GM18499 (cell line): ENCODE data around the gene RFX3.
A peak's percentile ranks its signal among the peaks of the same experiment; 100 is the strongest.

Experiments
- ATAC-seq: cut with Tn5 transposase; IDR thresholded peaks from one replicate; pipeline ENCODE4 v1.9.1; 2021; ENCODE audit warnings: moderate number of reproducible peaks; ENCODE audit not compliant: insufficient read depth, unreplicated experiment

The RFX3 gene

DNA sequence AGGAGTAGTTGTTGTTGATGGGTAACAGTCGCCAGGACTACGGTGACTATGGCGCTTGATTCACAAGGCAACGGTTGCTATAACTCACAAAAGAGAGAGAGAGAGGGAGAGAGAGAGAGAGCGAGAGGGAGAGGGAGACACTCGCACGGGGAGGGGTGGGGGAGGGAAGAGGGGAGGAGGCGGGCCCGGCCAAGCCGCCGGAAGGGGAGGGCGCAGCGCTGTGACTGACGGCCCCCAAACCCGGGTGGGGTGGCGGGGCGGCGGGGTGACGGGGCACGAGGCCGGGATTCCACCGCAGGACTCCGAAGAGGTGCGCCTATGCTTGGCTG, at the start of gene RFX3:
TSS of gene RFX3 (minus strand) at position 166 of the 329 bp plus-strand sequence. CDS start 130,413 bp downstream, outside the sequence.
- ATAC-seq, result peak; percentile 25

- no peak for ATAC-seq
Observed at GRCh38 chr9:3571500-3571899, 45.7 kb upstream of the RFX3 start.

- ATAC-seq, result no peak
Observed at GRCh38 chr9:3569529-3569928, 43.7 kb upstream of the RFX3 start.

DNA sequence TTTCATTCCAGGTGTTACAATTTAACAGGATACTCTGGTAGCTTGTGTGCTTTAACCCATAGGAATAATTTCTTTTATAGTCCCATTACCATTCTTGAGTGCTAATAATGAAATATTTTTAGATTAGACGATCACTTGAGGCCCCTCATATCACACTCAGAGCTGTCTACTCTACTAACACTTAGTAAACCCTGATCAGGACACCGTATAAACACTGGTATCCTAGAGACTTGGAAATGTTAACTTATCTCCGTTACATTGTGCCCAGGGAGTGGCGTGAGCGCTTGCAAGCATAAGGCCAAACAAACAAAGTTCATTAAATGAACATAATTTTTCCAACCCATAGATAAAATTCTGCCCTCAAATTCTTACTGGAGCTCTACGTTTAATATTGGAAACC, 42.2 kb upstream of the RFX3 start:
- no peak for ATAC-seq

- no peak for ATAC-seq
Observed at GRCh38 chr9:3553076-3553765, 27.4 kb upstream of the RFX3 start.

DNA sequence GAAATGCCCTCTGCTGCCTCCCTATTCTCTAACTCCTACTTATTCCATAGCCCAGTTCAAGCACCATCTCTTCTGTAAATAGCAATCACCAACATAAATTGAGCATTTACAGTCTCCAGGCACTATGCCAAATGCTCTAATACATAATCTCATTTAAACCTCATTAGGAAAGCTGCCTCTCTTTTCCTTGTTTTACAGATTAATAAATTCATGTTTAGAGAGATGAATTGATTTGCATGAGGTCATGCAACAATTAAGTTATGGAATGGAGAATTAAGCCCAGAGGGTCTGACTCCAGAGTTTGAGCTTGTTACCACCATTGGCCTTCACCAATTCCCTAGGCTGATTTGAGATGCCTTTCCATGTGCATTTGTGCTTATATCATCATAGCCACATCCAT, 23.4 kb upstream of the RFX3 start:
- ATAC-seq, result no peak

GRCh38 chr9:3548648-3549047, 22.8 kb upstream of the RFX3 start:
- no peak for ATAC-seq

DNA sequence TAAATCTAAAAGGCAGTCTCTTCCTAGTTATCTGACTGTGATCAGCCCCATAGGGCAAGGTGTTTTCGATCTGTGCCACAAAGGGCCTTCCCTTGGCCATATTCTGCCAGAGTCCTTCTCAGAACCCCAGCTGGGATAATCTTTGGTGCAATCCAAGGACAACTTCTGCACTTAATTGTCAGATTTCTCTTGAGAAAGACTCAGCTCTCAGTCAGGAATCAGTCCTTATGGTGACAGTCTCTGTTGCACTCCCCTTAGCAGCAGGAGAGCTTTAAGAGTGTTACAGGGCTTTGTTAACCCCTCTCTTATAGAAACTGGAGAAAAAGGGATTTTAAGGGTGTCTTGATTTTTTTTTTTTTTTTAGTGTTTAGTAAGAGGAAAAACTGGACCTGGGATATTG, 15.4 kb upstream of the RFX3 start:
- no peak for ATAC-seq

DNA sequence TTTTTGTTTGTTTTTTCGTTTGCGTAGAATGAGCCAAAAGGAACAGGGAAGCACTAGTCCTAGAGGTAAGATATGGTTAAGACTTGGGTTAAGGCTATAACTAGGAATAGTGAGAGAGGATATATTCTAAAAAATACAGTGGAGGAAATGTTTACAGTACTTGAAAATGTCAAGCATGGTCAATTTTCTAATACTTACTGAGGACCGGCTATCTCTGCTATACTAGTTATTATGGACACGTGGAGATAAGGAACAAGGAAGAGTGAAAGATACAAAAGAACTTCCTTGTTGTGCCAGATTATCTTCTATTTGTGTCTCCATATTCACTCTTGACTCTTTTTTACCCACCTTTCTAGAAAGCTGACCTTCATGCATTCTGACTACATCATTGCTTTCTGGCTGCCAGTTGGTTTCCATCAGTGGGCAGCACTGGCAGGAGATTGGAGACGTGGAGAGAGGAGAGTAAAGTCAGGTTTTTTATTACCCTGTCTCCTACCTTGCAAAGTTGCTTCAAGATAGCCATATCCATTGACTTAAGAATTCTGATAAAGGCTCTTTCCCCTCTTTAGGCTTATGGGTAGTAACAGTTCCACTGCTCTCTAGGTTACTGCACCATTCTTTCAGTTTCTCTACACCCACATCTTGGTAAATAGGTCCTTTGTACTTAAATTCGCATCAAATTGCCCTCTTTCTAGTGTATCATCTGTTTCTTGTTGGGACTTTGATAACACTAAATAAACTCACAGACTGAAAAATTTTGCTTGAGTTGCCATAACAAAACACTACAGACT, 9.0 kb upstream of the RFX3 start:
- no peak for ATAC-seq

GRCh38 chr9:3532158-3532557, 6.4 kb upstream of the RFX3 start:
- no peak for ATAC-seq

GRCh38 chr9:3528451-3528850, 2.6 kb upstream of the RFX3 start:
- no peak for ATAC-seq

GRCh38 chr9:3526997-3527940, 1.5 kb upstream of the RFX3 start:
- ATAC-seq, result no peak

GRCh38 chr9:3526165-3526996, 580 bp upstream of the RFX3 start:
- ATAC-seq, result peak; percentile 28

GRCh38 chr9:3525096-3525835, 535 bp downstream of the RFX3 start:
- no peak for ATAC-seq

GRCh38 chr9:3521966-3522365, 3.8 kb downstream of the RFX3 start:
- no peak for ATAC-seq

DNA sequence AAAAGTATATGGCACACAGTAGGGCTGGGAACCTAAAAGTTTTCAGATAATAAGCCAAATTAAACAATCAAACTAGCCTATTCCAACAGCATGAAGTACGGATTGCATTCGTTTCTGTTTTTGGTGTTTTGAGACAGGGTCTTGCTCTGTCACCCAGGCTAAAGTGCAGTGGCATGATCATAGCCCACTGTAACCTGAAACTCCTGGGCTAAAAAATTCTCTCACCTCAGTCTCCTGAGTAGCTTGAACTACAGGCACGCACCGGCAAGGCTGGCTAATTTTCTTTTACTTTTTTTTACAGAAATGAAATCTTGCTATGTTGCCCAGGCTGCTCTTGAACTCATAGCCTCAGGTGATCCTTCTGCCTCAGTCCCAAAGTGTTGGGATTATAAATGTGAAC, 5.2 kb downstream of the RFX3 start:
- no peak for ATAC-seq

- no peak for ATAC-seq
Observed at GRCh38 chr9:3517377-3518048, 8.3 kb downstream of the RFX3 start.

- ATAC-seq, result no peak
Observed at GRCh38 chr9:3516667-3517330, 9.0 kb downstream of the RFX3 start.
